ENCODE results near the gene MEGF10. TPM values are rescaled to one million over a fixed set of nuclear protein-coding genes. Genes with fewer than 3 reads are reported as not detected.

MEGF10 gene
- total RNA-seq, 1 donor, result 1.3 TPM

DNA sequence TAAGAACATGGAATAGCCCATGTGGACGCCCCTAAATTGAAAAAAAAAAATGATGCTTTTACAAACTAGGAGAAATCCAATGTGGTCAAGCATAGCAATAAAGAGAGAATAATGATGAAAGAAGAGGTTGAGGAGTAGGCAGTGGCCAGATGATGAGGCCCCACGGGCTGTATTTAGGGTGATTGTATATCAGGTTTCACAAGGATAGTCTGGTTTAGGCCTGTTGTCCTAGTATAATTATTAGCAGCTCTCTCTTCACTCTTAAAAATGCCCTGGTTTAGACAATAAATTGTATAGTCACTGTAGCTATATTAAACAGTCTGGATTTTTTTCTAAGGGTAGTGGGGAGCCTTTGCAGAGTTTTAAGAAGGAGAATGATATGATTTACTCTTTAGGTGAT, 124.4 kb downstream of the MEGF10 start:
- no peak overlapping the region for H3K4me3 ChIP-seq (ENCODE audit: low read depth, low read length)
- TF ChIP-seq, protein P1, sequence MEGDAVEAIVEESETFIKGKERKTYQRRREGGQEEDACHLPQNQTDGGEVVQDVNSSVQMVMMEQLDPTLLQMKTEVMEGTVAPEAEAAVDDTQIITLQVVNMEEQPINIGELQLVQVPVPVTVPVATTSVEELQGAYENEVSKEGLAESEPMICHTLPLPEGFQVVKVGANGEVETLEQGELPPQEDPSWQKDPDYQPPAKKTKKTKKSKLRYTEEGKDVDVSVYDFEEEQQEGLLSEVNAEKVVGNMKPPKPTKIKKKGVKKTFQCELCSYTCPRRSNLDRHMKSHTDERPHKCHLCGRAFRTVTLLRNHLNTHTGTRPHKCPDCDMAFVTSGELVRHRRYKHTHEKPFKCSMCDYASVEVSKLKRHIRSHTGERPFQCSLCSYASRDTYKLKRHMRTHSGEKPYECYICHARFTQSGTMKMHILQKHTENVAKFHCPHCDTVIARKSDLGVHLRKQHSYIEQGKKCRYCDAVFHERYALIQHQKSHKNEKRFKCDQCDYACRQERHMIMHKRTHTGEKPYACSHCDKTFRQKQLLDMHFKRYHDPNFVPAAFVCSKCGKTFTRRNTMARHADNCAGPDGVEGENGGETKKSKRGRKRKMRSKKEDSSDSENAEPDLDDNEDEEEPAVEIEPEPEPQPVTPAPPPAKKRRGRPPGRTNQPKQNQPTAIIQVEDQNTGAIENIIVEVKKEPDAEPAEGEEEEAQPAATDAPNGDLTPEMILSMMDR (IDR thresholded peaks at IDR 0.05; ENCODE audit: insufficient read depth, low read depth, low read length), result no peak
- no peak for DNase-seq (ENCODE audit: low read depth)

DNA sequence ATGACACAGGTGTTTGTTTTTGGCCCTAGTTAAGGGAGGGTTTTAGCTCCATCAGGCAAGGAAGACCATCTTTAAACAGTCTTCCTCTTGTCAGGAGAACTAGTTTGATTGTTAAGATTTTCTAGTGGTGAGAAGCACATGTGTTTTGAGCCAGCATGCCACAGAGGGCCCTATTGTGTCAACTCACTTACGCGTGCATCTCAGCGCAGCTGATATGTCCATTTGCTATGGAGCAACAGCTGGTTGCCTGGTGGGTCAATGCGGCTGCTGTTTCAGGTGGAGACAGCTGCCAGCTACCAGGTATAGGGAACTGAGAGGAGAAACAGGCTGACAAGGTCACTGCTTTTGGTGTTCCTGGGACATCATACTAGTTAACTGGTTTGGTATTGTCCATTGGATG, 126.3 kb downstream of the MEGF10 start:
- no peak overlapping the region for H3K4me3 ChIP-seq (ENCODE audit: low read depth, low read length)
- DNase-seq (ENCODE audit: low read depth), result no peak
- TF ChIP-seq, protein P1 (IDR thresholded peaks at IDR 0.05; ENCODE audit: insufficient read depth, low read depth, low read length), result no peak

DNA sequence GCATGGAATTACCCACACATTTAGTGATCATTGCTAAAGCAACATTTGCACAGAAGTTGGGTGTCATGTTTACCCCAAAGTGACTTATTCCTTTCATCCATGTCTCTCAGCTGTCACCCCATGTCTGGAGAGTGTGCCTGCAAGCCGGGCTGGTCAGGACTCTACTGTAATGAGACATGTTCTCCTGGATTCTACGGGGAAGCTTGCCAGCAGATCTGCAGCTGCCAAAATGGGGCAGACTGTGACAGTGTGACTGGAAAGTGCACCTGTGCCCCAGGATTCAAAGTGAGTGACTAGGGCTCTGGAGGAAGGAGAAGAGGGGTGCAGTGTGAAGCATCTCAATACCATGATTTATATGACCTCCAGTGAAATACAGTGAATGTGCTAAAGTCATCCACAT, 126.9 kb downstream of the MEGF10 start:
- no peak overlapping the region for H3K4me3 ChIP-seq (ENCODE audit: low read depth, low read length)
- TF ChIP-seq, protein P1 (IDR thresholded peaks at IDR 0.05; ENCODE audit: insufficient read depth, low read depth, low read length), result no peak
- no peak for DNase-seq (ENCODE audit: low read depth)

DNA sequence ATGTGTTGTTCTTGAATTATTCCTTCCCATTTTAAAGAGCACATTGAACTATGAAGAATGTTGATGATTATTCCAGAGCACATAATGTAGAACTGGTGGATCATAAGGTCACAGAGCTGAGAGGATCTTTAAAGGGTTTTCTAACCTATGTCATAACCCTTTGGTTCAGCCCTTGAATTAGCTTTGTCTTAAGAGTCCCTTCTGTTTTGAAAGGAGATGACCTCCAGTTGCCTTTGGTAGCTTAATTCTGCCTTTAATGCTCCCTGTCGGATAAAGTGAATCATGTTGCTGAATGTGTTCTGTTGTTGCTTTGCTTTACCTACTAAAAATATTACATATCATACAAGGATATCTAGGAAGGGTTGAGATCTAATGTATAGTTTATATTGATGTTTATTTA, 127.8 kb downstream of the MEGF10 start:
- DNase-seq (ENCODE audit: low read depth), result no peak
- TF ChIP-seq, protein P1 (IDR thresholded peaks at IDR 0.05; ENCODE audit: insufficient read depth, low read depth, low read length), result no peak
- H3K4me3 ChIP-seq (ENCODE audit: low read depth, low read length), result no peak overlapping the region

DNA sequence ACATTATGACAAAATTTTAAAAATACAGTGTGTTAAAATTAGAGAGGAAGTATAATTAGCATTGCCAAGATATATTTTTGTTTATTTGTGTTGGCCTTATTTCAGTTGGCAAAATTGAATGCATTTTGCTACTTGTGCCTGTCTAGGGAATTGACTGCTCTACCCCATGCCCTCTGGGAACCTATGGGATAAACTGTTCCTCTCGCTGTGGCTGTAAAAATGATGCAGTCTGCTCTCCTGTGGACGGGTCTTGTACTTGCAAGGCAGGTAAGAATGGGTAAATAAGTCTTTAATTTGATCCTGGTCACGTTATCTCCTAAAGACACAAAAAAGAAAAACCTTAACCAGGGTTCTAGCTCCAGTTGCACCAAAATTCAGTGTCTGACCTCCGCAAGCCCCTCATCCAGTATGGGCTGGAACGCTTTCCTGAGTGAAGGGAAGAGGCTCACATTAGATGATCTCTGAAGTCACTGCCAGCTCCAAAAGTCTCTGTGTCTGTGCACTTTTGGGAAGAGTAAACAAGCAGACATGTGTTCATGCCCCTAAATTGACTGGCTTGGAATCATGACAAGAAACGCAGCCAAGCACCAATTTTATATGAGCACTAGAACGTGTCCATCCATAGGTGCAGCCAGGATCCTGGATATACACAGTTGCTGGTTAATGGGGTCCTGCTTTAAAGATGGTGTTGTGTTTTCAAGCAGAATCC, 128.5 kb downstream of the MEGF10 start:
- DNase-seq (ENCODE audit: low read depth), result no peak
- H3K4me3 ChIP-seq (ENCODE audit: low read depth, low read length), result no peak overlapping the region
- TF ChIP-seq, protein P1 (IDR thresholded peaks at IDR 0.05; ENCODE audit: insufficient read depth, low read depth, low read length), result no peak

DNA sequence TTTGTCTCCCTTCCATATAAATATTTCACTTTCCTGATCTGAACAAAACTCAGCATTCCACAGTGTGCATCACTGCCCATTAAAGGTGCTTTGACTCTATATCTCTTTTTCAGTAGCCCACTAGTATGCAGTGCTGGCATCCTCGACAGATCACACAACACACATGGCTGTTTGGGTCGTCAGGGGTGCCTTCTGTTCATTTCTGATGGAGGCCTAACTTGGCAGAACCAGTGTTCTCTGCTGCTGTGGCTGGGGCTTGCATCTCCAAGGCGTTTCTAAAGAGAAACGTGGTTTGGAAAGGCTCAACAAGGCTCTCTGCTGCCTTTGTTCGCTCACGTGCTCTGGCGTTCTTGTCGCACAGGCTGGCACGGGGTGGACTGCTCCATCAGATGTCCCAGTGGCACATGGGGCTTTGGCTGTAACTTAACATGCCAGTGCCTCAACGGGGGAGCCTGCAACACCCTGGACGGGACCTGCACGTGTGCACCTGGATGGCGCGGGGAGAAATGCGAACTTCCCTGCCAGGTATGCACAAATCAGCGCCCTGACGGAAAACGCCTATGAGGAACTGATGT, 129.2 kb downstream of the MEGF10 start:
- H3K4me3 ChIP-seq (ENCODE audit: low read depth, low read length), result no peak overlapping the region
- TF ChIP-seq, protein P1 (IDR thresholded peaks at IDR 0.05; ENCODE audit: insufficient read depth, low read depth, low read length), result no peak
- no peak for DNase-seq (ENCODE audit: low read depth)
